Retinal pigment epithelial cell (primary cell): ENCODE results near the gene ATF4.

Experiments
- DNase-seq: peaks from one replicate; pipeline ENCODE4 v3.0.0-alpha.2; 2010; ENCODE audit warnings: low read depth
- H3K4me3 ChIP-seq: 2 replicates; pipeline ENCODE4 v1.5.1; 2011; ENCODE audit warnings: mild to moderate bottlenecking, low read length, control low read depth, moderate library complexity
- CTCF ChIP-seq: conservative IDR thresholded peaks from 2 replicates; pipeline ENCODE4 v1.5.1; 2011; ENCODE audit warnings: low read depth, low read length, control low read depth, inconsistent platforms

The ATF4 gene

GRCh38 chr22:39489094-39490068, 31.0 kb upstream of the ATF4 start:
- no peak overlapping the region for H3K4me3 ChIP-seq
- no peak for DNase-seq
- TF ChIP-seq CTCF, result no peak

GRCh38 chr22:39490135-39490798, 30.1 kb upstream of the ATF4 start:
- no peak for DNase-seq
- TF ChIP-seq CTCF, result no peak
- H3K4me3 ChIP-seq, result no peak overlapping the region

- H3K4me3 ChIP-seq, result no peak overlapping the region
- TF ChIP-seq CTCF, result no peak
- DNase-seq, result no peak
Measured at GRCh38 chr22:39490966-39491680, 29.2 kb upstream of the ATF4 start.

GRCh38 chr22:39491696-39492095, 28.7 kb upstream of the ATF4 start:
- H3K4me3 ChIP-seq, result no peak overlapping the region
- no peak for TF ChIP-seq CTCF
- no peak for DNase-seq

- no peak overlapping the region for H3K4me3 ChIP-seq
- TF ChIP-seq CTCF, result no peak
- no peak for DNase-seq
Measured at GRCh38 chr22:39492186-39492585, 28.2 kb upstream of the ATF4 start.

- no peak for DNase-seq
- no peak overlapping the region for H3K4me3 ChIP-seq
- TF ChIP-seq CTCF, result no peak
Measured at GRCh38 chr22:39493759-39494158, 26.6 kb upstream of the ATF4 start.
